GM21619 (cell line): ENCODE data around the gene ZDHHC7.

Source experiments
- ATAC-seq: cut with Tn5 transposase; IDR thresholded peaks from one replicate; pipeline ENCODE4 v1.9.1; 2021; ENCODE audit not compliant: unreplicated experiment

Gene ZDHHC7

GRCh38 chr16:84999857-85000480 lies 11.4 kb downstream of the ZDHHC7 start:
- no peak for ATAC-seq

DNA sequence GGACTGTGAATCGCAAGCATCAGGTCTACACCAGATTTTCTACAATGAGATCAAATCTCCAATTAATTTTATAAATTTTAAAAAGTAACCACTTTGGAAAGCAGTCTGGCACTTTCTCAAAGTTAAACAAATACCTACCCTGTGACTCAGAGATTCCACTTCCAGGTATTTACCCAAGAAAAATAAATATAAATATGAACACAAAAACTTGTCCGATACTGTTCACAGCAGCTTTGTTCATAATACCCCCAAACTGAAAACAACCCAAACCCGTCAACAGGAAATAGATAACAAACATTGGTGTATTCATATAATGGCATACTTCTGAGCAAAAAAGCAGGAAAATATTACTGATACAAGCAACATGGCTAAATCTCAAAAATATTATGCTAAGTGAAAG lies 12.1 kb downstream of the ZDHHC7 start:
- no peak for ATAC-seq

DNA sequence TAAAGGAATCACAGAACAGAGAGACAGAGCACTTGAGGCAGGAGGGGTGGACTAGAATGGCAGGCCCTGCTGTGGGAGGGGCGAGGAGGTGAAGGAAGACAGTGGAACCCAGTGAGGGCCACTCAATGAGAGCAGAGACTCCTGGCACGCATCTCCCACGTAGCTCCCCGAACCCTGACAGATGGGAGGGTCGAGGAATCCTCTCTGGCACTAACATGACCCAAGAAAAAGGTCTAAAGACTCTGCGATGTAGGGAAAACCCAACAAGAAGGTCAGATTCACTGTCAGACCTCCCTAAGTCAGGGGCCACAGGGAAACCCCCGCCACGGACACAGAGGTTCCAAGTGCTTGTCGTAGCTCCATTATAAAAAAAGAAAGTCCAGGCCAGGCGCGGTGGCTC lies 15.0 kb downstream of the ZDHHC7 start:
- no peak for ATAC-seq

GRCh38 chr16:84995663-84996062 lies 15.7 kb downstream of the ZDHHC7 start:
- ATAC-seq: no peak

DNA sequence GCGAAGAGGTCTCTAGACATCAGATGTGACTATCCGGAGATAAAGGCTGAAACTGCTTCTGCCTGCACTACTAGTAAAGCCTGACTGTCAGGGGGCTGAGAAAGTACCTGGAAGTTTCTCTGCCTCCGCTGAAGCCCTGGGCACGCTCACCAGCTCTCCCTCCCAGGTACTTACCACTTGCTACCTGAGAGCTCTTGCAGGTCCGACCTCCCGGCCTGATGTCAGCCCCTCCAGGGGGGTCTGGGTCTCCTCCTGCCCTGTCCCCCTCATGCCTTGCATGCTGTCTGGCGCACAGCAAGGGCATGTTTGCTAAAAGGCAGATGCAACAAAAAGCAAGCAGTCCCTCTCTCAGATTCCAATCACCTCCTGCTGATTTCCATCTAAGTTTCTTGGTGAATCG lies 17.4 kb downstream of the ZDHHC7 start:
- ATAC-seq: no peak

DNA sequence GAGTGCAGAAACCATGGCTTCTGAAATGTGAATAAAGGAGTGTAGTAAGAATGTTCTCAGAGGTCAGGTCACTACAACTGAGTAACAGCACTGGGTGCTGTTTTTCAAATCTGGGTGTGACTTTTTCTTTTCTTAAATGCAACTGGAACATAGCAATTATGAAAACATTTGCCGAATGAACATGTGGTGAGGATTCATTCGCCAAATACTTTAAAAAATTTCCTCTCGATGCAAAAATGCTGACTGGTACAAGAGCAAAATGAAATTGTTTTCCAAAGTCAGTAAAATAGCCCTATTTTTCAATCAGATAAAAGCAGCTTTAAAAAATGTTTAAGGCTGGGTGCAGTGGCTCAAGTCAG lies 18.6 kb downstream of the ZDHHC7 start:
- ATAC-seq: no peak

DNA sequence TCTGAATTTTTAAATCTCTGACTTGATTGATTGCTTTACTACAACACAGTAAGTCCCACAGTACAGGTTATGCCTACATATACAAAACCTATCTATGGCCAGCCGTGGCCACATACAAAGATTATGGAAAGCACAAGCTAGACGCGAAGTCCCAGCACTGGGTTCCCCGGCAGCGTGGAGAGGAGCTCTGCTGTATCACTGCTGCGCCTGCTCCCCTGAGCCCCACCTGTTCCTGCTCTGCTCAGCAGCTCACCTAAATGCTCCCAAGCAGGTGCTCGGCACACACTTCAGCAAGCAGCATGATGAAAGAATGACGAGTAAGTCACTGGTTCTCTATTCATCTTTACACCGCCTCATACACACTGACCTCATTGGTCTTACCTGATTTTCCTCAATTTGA lies 20.6 kb downstream of the ZDHHC7 start:
- ATAC-seq: no peak

- no peak for ATAC-seq
Observed at GRCh38 chr16:84989749-84990620, 21.4 kb downstream of the ZDHHC7 start.

GRCh38 chr16:84988328-84989080 lies 22.8 kb downstream of the ZDHHC7 start:
- no peak for ATAC-seq

DNA sequence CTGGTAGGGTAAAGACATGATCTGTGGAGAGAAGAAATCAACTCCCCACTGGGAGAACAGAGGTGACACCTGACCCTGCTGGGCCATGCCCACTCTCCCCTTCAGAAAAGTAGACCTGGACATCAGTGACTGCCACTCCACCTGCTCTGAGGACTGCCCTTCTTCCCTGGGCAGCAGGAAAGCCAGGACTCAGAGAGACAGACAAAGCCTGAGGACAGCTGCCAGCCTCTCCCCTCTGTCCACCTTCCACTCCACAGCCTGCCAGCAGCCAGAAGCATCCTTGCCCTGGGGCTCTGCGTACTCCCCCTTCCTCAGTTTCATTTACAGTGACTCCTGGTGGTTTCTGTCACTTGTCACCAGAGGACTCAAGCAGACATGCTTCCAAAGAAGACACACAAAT lies 24.5 kb downstream of the ZDHHC7 start:
- no peak for ATAC-seq

- ATAC-seq: no peak
Observed at GRCh38 chr16:84986102-84986501, 25.2 kb downstream of the ZDHHC7 start.

GRCh38 chr16:84985079-84986065 lies 26.0 kb downstream of the ZDHHC7 start:
- ATAC-seq: no peak

DNA sequence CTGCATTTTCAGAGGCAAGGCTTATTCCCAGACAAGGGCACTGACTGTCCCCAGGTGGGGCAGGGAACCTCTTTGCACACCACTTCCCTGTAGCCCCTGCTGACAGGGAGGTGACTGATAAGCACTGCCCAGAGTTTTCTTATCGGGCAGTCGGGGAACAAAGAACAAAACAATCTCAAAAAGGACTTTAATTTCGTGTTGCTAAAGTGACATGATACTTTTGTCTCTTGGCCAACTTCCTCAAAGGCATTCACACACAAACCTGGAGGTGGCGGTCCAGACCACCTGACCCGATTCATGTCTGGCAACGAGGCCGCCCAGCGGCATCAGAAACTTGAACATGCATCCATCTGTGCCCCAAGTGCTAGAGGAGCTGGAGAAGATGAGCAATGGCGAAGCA lies 28.9 kb downstream of the ZDHHC7 start:
- no peak for ATAC-seq

DNA sequence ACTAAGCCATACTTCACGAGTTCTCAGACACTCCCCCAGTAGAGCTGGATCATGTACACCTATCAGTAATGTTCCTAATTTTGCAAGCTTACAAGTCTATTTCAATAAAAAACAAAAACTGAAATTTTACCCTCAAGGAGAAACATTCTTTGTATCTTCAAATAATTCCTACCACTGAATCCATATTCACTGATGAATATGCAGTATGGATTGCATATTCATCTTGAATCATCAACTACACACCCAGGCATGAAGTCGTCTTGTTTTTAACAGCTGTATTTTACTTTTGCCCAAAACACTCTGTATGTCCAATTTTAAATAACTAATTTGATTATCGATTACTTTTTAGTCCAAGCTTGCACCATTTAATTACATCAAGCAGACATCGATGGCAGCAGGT lies 31.8 kb downstream of the ZDHHC7 start:
- ATAC-seq: no peak

GRCh38 chr16:84976644-84977400 lies 34.5 kb downstream of the ZDHHC7 start:
- no peak for ATAC-seq

DNA sequence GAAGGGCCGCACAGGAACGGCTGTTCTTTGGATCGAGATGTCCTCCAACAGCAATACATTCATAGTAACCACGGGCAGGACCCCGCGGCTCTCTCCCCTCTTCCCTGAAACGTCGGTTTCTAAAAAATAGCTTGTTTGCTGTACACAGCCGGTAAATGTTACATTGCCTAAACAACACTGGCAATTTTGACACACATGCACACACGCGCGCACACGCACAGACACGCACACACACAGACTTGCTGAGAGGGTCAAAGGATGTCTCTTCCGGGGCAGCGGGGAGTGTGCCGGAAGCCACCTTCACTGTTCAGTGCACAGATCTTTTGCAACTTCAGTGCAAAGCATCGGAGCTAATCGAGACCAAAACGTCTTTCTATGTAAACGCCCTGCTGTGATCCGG lies 35.8 kb downstream of the ZDHHC7 start:
- no peak for ATAC-seq

DNA sequence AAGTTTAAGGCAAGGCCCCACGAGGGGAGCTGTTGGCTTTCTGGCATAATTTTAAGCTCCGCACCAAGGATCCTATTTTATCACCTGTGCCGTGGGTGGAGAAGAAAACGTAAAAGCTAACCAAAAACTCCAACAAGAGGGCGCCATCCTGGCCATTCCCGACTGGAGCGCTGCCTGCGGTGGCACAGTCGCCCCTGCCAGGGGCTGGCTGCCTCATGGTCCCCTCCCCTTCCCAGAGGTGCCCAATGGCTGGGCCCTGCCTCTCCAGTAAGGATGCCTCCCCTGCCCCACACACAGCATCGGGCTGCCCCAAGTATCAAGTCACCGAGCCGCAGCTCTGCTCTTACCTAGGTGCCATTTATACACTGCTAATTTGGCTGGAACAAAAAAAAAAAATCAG lies 36.3 kb downstream of the ZDHHC7 start:
- ATAC-seq: no peak

GRCh38 chr16:84973776-84974523 lies 37.4 kb downstream of the ZDHHC7 start:
- ATAC-seq: no peak

DNA sequence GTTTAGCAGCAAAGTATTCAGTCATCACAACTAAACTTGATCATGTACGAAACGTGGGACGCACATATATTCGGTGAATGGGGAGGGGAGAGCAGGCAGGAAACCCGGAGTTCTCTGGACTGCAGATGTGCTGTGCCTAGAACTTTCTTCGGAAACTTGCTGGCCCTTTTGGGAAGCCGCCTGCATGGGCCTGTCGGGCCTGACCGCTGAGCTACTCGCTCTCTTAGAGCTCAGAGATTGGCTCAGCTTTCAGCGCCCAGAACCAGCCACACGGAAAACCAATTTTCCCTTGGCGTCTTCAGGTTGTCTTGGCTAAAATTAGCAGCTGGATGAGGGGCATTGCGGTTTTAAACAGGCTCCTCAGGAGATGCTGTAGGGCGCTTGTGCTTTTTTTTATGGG lies 38.1 kb downstream of the ZDHHC7 start:
- no peak for ATAC-seq
